ENCODE measurements around the gene C1orf21. TPM values are rescaled to one million over a fixed set of nuclear protein-coding genes. Genes with fewer than 3 reads are reported as not detected.

Gene C1orf21
- polyA plus RNA-seq, 3 donors: 0.23 to 1.1 (median 0.28) TPM

DNA sequence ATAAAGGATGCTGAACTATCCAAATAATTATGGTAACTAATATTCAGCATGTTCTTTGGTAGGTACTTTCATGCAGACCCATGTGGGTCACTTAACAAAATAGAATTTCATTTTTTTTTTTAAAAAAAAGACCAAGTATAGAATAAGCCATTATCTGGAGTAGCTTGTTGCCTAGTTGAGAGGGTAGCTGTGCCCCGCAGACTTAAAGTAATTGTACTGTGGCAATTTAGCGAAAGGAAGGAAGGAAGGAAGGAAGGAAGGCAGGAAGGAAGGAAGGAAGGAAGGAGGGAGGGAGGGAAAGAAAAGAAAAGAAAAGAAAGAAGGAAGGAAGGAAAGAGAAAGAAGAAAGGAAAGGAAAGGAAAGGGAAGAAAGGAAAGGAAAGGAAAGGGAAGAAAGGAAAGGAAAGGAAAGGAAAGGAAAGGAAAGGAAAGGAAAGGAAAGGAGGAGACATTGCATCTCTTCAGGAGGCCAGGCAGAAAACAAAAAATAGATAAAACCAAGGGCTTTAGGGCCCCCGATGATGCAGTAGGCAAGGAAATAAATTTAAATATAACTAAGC is 35.3 kb upstream of the C1orf21 start:
- peaks cover 0 to 4% (median 0%) of the 10 kb centered on the region in 7 donors for H3K9me3 Mint-ChIP-seq
- H3K27ac ChIP-seq (ENCODE audit: low read depth in 1 of 2, low read length in 2 of 2): no peak overlapping the region
- H3K9ac ChIP-seq (ENCODE audit: insufficient read depth, low read length, poor library complexity, severe bottlenecking): no peak overlapping the region
- no peaks in the 10 kb centered on the region for H3K27me3 ChIP-seq (ENCODE audit: control insufficient read depth in 2 of 2, insufficient read depth in 2 of 2, low read length in 2 of 2)
- no peak for DNase-seq
- H3K4me2 ChIP-seq (replicated peaks; ENCODE audit: extremely low read depth, low read length, poor library complexity, severe bottlenecking): no peak overlapping the region
- TF ChIP-seq, protein P1, sequence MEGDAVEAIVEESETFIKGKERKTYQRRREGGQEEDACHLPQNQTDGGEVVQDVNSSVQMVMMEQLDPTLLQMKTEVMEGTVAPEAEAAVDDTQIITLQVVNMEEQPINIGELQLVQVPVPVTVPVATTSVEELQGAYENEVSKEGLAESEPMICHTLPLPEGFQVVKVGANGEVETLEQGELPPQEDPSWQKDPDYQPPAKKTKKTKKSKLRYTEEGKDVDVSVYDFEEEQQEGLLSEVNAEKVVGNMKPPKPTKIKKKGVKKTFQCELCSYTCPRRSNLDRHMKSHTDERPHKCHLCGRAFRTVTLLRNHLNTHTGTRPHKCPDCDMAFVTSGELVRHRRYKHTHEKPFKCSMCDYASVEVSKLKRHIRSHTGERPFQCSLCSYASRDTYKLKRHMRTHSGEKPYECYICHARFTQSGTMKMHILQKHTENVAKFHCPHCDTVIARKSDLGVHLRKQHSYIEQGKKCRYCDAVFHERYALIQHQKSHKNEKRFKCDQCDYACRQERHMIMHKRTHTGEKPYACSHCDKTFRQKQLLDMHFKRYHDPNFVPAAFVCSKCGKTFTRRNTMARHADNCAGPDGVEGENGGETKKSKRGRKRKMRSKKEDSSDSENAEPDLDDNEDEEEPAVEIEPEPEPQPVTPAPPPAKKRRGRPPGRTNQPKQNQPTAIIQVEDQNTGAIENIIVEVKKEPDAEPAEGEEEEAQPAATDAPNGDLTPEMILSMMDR (IDR thresholded peaks at IDR 0.05): no peak
- no peaks in the 10 kb centered on the region for H3K36me3 Mint-ChIP-seq
- no peaks in the 10 kb centered on the region for H3K79me2 ChIP-seq (ENCODE audit: insufficient read depth, low read length)
- no peaks in the 10 kb centered on the region for H3K4me1 ChIP-seq (ENCODE audit: control insufficient read depth in 1 of 2, insufficient read depth in 2 of 2, low read length in 2 of 2)
- H2AFZ ChIP-seq (ENCODE audit: insufficient read depth, low read depth, low read length, poor library complexity, severe bottlenecking): no peak overlapping the region
- intact Hi-C loops (cut with micrococcal nuclease): no loop called here
- H3K4me3 Mint-ChIP-seq: no peak overlapping the region
- H3K27ac Mint-ChIP-seq: no peak overlapping the region
- no peaks in the 10 kb centered on the region for H3K4me1 Mint-ChIP-seq
- H3K9me3 ChIP-seq (replicated peaks in 1 of 2; ENCODE audit: control insufficient read depth in 1 of 2, insufficient read depth in 1 of 2, low read length in 2 of 2): no peaks in the 10 kb centered on the region
- H4K20me1 ChIP-seq (ENCODE audit: insufficient read depth, low read length): no peaks in the 10 kb centered on the region
- WGBS (ENCODE audit: insufficient coverage): 91% methylated on average over 2 of the region's 3 CpGs
- H3K4me3 ChIP-seq (replicated peaks in 1 of 3; ENCODE audit: low read depth in 2 of 3, low read length in 3 of 3): no peak overlapping the region
- H3K27me3 Mint-ChIP-seq (ENCODE audit: low read depth in 3 of 3): peaks cover 2 to 3% (median 3%) of the 10 kb centered on the region in 3 donors
- H3K36me3 ChIP-seq (replicated peaks in 1 of 2; ENCODE audit: control insufficient read depth in 1 of 2, insufficient read depth in 2 of 2, low read length in 2 of 2): no peaks in the 10 kb centered on the region

DNA sequence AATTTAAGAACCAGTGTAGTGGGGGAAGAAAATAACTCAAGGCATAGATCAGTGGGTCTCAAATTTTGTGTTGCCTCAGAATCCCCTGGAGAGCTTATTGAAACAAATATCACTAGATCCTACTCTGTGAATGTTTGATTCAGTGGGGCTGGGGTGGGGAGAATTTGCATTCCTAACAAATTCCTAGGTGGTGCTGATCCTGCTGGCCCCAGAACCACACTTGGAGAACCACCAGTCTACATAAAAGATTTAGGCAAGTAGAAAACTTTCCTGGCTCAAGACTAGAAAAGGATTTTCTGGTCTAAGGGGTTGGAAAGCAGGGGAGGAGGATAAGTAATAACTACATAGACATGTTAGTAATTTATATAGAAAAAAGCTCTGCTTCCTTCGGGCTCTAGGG is 34.1 kb upstream of the C1orf21 start:
- Histone ChIP-seq H3K27ac (ENCODE audit: low read depth in 1 of 2, low read length in 2 of 2) (no peak overlapping the region), H3K4me3 (replicated peaks in 1 of 3; ENCODE audit: low read depth in 2 of 3, low read length in 3 of 3) (no peak overlapping the region), H3K4me1 (ENCODE audit: control insufficient read depth in 1 of 2, insufficient read depth in 2 of 2, low read length in 2 of 2) (no peaks in the 10 kb centered on the region), H2AFZ (ENCODE audit: insufficient read depth, low read depth, low read length, poor library complexity, severe bottlenecking) (no peak overlapping the region), H3K9me3 (replicated peaks in 1 of 2; ENCODE audit: control insufficient read depth in 1 of 2, insufficient read depth in 1 of 2, low read length in 2 of 2) (no peaks in the 10 kb centered on the region), H4K20me1 (ENCODE audit: insufficient read depth, low read length) (no peaks in the 10 kb centered on the region), H3K36me3 (replicated peaks in 1 of 2; ENCODE audit: control insufficient read depth in 1 of 2, insufficient read depth in 2 of 2, low read length in 2 of 2) (no peaks in the 10 kb centered on the region), H3K9ac (ENCODE audit: insufficient read depth, low read length, poor library complexity, severe bottlenecking) (no peak overlapping the region), H3K27me3 (ENCODE audit: control insufficient read depth in 2 of 2, insufficient read depth in 2 of 2, low read length in 2 of 2) (no peaks in the 10 kb centered on the region), H3K4me2 (replicated peaks; ENCODE audit: extremely low read depth, low read length, poor library complexity, severe bottlenecking) (no peak overlapping the region), H3K79me2 (ENCODE audit: insufficient read depth, low read length) (no peaks in the 10 kb centered on the region)
- Mint-ChIP-seq H3K4me3 (no peak overlapping the region), H3K9me3 (peaks cover 0 to 4% (median 0%) of the 10 kb centered on the region in 7 donors), H3K4me1 (no peaks in the 10 kb centered on the region), H3K27me3 (ENCODE audit: low read depth in 3 of 3) (peaks cover 2 to 3% (median 2%) of the 10 kb centered on the region in 3 donors), H3K36me3 (no peaks in the 10 kb centered on the region), H3K27ac (no peak overlapping the region)
- WGBS (ENCODE audit: insufficient coverage): no CpG with 5 or more reads among the region's 1 CpG
- no peak for DNase-seq
- intact Hi-C loops (cut with micrococcal nuclease): no loop called here
- TF ChIP-seq, protein P1 (IDR thresholded peaks at IDR 0.05): no peak
